Thyroid gland (tissue), 4 donors: ENCODE data around the gene CYSTM1.

ENCODE experiments used
- POLR2A ChIP-seq, 2 donors: fragments of 450-650 bp; IDR thresholded peaks; one replicate each; pipeline ENCODE4 v1.6.1; 2017; ENCODE audit warnings: antibody characterized with exemption in 2 of 2, mild to moderate bottlenecking in 2 of 2, moderate library complexity in 1 of 2
- TF ChIP-seq, protein P1 (sequence below), 6 experiments: fragments of 200-600 bp in 3 of 6; fragments of 450-650 bp in 3 of 6; sonication (generic) in 3 of 6; IDR thresholded peaks; one replicate each; pipeline ENCODE4 v1.5.1; 2016 to 2019; ENCODE audit warnings: antibody characterized with exemption in 6 of 6, mild to moderate bottlenecking in 2 of 6, inconsistent platforms in 1 of 6, moderate library complexity in 1 of 6

DNA sequence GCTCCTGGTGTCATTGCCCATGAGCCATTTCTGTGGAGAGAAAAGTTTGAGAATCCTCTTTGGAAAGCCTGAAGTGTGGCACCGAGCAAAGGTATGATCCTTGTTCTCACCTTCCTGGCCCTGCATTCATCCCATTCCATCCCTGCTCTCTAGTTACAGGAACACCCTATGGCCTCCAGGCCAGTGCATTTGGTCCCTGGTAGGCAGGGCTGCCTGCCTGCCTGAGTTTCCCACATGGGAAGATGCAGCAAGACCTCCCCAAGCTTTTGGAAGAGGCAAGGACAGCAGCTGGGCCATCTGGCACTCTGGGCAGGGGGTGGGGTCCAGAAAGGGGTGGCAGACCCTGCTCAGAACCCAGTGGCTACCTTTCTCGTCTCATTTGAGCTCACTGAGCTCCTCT is 24.8 kb upstream of the CYSTM1 start:
- TF ChIP-seq, protein P1, sequence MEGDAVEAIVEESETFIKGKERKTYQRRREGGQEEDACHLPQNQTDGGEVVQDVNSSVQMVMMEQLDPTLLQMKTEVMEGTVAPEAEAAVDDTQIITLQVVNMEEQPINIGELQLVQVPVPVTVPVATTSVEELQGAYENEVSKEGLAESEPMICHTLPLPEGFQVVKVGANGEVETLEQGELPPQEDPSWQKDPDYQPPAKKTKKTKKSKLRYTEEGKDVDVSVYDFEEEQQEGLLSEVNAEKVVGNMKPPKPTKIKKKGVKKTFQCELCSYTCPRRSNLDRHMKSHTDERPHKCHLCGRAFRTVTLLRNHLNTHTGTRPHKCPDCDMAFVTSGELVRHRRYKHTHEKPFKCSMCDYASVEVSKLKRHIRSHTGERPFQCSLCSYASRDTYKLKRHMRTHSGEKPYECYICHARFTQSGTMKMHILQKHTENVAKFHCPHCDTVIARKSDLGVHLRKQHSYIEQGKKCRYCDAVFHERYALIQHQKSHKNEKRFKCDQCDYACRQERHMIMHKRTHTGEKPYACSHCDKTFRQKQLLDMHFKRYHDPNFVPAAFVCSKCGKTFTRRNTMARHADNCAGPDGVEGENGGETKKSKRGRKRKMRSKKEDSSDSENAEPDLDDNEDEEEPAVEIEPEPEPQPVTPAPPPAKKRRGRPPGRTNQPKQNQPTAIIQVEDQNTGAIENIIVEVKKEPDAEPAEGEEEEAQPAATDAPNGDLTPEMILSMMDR (IDR thresholded peaks at IDR 0.05): no peak
- no peak for TF ChIP-seq POLR2A (IDR thresholded peaks at IDR 0.05)
